Stimulated activated CD4-positive, alpha-beta T cell treated with anti-CD3 and anti-CD28 coated beads, Interleukin-1b, Interleukin-23, amount 100 ng/mL, for 4 hours (primary cell): ENCODE measurements around the gene UGT2B17.
"Not testable (repeated sequence)": the region's sequence is repeated elsewhere in the genome, so short reads cannot be mapped to it uniquely, and the experiment has no call there.

Experiments
- DNase-seq, 2 donors: peaks; one replicate each; pipeline ENCODE4 v3.0.0-alpha.2; 2020; ENCODE audit warnings: low read depth in 2 of 2

UGT2B17 gene

DNA sequence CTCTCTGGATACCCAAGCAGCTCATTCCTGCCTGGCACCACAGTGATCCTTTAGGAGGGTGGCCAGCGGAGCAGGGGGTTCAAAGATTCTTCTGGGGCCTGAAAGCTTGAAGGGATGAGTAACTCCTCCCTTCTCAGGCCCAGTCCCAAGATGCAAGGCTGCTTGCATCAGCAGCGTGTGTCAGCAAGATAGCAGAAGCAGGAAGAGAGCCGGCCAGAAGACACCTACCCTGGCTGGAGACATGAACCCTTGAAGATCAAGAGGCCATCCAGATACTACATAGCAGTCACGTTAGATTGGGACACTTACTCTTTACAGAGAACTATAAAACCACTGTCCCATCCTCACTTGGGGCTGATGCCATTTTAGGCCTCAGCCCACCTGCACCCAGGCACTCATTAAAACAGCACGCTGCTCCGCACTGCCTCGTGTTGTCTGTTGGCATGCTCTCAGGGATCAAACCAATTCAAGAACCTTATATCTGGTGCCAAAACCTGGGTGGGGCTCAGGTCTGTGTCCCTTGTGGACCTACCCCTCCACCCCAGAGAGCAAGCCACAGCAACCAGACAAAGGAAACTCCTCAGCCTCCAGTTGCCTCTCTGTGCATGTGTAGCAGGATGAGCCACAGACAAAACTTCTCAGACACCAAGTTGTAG, 6.5 kb downstream of the UGT2B17 start:
- DNase-seq = no peak

DNA sequence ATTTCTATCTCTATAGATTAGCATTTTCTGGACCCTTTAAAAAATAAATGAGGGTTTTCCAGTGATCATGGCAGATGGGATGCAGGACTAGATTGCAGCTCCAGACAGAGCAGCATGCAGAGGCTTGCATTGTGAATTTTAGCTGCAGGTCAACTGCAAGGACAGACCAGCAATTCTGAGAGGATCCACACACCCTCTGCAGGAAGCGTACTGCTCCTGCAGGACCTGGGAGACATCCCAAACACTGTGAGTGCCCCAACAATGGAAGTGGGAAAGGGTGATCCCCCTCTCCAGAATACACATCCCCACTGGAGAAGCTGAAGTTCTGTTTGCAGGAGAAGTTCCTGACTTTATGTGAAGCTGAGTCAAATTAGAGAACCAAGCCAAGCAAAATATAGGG, 7.1 kb downstream of the UGT2B17 start:
- DNase-seq = not testable (repeated sequence)

DNA sequence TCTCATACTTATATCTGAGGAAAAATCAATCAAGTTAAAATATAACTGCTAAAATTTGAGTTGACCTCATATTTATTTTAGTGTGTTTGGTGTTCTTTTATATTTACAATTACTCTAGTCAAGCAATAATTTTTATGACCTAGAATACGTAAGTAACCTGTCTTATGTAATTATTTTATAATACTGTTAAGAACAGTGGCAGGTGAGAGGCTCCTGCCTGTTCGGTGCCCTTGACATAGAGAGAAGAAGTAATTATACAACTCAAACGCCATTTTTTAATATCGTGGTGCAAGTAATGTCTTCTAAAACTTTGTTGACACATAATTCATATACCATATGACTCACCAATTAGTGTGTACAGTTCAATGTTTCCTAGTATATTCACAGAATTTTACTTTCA, 7.6 kb downstream of the UGT2B17 start:
- not testable (repeated sequence) for DNase-seq

DNA sequence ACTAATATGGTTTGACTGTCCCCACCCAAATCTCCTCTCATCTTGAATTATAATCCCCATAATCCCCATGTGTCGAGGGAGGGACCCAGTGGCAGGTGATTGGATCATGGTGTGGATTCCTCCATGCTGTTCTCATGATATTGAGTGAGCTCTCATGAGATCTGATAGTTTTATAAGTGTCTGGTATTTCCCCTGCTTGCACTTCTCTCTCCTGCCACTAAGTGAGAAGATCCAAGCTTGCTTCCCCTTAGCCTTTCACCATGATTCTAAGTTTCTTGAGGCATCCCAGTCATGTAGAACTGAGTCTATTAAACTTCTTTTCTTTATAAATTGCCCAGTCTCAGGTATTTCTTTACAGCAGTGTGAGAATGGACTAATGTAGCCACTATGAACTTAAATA, 9.8 kb downstream of the UGT2B17 start:
- not testable (repeated sequence) for DNase-seq

DNA sequence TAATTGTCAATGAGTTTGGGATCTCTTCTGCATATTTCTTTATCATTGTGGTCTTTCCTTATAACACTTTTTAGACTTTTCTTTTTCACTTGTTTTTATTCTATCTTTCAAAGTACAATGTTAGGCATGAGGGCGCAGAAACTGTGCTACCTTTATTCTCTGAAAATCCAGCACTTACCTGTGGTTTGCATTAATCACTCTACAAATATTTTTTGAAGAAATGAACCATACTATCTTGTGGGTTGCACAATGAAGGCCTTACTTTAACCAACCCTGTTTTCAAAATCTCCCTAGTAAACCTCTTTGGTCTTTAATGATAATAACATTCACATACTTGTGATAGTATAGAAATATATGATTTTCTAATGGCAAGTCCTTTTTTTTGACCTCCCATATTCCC, 11.0 kb downstream of the UGT2B17 start:
- DNase-seq = not testable (repeated sequence)

DNA sequence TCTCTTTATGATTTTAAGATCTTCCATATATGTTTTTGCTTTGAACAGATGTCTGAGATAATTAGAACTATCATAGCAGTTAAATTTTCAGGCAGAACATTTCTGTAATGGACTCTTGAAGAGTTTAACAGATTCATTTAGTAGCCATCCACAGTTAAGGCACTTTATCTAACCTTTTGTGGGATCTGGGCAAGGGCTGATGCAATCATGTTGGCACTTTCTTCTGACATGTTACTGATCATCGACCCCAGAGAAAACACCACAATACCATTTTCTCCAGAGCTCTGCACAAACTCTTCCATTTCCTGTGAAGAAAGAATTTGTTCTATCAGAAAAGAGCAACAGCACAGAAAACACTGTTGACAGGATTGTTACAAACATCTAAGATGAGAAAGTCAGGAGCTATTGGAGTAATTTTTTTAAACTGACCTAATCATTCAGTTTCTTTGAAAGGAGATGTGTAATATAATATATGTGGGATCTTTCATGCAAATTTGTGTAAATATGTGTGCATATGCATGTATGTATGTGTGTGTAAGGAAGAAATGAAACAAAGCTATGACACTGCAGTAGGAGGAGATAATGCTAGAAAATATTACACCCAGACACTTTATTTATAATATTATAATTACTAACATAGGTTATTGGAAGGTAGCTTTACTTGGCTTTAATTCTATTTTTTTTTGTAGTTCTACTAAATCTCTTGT, 15.6 kb downstream of the UGT2B17 start:
- DNase-seq = not testable (repeated sequence)

DNA sequence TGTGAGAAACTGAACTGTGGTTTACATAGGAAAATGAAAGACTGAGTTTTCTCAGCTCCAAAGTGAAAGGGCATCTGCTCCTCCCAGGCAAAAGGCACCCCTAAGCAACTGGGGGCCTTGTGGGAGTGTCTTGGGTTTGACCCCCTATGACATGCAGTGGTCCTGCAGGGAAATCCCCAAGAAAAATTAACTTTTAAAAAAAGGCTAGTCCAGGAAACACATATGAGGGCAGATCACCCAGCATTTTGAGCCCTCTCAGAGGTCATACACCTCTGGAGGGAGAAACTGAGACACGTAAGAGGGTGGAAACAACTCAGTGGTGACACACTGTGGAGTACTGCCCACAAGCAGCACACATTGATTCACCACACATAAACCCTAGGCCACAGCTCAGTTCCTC, 22.3 kb downstream of the UGT2B17 start:
- DNase-seq = not testable (repeated sequence)

DNA sequence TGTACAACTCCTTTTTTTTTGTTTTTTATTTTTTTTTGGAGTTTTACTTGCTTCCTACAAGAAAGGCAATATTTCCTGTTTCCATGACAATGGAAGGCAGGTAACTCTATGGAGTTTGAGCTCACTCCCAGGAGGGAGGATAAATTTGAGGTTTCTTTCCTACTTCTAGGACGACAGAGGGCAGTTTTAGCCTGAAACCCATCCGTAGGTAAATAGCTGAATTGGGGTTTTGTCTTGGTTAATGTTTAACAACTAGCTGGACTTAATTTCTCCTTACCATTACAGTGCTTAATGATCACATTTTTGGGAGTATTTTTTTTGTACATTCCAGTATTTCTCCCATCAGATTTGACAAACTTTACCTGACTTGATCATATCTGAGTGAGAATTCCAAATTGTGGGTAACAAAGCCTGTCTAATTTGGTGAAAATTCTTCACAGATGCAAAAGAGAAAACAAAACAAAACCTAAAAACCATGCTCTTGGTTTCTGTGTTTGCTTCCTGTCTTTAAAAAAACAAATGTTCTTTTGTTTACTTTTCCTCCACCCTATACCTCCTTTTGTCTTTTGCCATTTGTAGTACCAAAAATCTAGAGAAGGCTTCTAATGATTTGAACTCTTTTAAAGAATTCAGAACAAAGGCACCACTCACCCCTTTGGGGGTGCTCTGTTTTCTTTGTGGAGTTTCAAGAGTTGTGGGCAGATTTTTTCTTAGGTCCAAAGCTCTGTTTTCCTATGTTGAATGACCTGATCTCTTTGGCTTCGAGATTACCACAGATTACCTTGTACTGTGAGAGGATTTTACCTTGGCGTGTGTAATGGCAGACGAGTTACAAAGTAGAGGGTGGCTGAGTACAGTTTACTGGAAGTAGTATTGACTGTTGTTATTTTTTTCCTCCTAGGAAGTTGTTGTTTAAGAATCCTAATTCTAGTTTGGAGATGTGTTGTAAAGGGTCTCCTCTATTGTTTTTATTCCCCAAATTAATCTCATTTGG, 23.0 kb downstream of the UGT2B17 start:
- not testable (repeated sequence) for DNase-seq

DNA sequence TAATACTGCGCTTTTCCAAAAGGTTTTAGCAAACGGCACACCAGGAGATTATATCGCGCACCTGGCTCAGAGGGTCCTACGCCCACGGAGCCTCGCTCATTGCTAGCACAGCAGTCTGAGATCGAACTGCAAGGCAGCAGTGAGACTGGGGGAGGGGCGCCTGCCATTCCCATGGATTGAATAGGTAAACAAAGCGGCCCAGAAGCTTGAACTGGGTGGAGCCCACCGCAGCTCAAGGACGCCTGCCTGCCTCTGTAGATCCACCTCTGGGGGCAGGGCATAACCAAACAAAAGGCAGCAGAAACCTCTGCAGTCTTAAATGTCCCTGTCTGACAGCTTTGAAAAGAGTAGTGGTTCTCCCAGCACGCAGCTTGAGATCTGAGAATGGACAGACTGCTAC, 33.4 kb downstream of the UGT2B17 start:
- not testable (repeated sequence) for DNase-seq

DNA sequence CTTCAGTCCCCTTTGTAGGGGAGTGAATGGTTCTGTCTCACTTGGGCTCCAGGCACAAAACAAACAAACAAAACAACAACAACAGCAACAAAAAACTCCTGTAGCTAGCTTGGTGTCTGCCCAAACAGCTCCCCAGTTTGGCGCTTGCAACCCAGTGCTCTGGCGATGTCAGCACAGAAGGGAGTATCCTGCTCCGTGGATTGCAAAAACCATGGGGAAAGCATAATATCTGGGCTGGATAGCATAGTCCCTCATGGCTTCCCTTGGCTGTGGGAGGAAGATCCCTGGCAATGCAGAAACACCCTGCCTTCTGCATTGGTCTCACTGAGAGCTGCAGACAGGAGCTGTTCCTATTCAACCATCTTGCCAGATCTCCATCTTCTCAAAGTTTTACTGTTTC, 39.7 kb downstream of the UGT2B17 start:
- DNase-seq = no peak

DNA sequence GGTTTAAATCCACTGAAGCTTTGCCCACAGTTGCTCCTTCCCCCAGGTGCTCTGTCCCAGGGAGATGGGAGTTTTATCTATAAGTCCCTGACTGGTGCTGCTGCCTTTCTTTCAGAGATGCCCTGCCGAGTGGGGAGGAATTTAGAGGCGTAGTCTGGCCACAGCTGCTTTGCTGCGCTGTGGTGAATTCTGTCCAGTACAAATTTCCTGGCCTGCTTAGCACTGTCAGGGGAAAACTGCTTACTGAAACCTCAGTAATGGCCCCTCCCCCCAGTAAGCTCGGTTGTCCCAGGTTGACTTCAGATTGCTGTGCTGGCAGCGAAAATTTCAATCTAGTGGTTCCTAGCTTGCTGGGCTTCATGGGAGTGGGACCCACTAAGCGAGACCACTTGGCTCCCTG, 40.1 kb downstream of the UGT2B17 start:
- DNase-seq = no peak

DNA sequence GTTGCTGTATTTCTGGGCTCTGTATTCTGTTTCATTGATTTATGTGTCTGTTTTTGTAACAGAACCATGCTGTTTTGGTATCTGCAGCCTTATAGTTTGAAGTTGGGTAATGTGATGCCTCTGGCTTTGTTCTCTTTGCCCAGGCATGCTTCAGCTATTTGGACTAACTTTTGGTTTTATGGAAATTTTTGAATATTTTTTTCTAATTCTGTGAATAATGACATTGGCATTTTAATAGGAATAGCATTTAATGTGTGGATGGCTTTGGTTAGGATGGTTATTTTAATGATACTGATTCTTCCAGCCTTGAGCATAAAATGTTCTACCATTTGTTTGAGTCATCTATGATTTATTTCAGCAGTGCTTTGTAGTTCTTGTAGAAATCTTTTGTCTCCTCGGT, 53.9 kb downstream of the UGT2B17 start:
- DNase-seq = not testable (repeated sequence)

DNA sequence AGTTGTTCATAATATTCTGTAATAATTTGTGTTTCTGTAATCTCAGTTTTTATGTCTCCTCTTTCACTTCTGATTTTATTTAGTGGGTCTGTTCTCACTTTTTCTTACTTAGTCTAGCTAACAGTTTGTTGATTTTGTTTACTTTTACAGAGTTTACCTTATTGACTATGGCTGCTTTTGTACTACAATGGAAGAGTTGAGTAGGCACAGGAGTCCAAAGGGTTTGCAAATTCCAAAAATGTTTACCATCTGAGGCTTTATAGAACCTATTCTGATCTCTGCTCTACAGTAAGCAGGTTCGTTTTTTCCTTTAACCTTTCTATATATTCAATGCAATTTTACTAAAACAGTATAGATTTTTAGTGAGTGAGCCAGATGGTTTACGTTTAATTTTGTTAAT, 55.1 kb downstream of the UGT2B17 start:
- DNase-seq = no peak

DNA sequence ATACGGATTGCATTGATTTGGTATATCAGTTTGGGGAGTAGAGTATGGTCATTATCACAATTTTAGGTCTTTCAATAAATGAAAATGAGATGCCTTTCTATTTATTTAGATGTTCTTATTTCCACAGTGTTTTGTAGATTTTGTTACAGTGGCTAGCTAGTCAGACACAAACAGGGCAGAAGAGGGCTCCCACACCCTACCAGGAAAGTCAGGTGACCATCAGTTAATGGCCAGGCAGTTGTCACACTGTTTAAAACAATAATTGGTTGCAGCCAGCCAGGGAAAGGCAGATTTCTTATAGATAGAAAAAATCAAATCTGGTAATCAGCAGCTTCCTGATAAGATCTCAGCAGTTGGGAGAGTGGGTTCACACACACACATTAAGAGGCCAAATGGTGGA, 57.2 kb downstream of the UGT2B17 start:
- DNase-seq = no peak

DNA sequence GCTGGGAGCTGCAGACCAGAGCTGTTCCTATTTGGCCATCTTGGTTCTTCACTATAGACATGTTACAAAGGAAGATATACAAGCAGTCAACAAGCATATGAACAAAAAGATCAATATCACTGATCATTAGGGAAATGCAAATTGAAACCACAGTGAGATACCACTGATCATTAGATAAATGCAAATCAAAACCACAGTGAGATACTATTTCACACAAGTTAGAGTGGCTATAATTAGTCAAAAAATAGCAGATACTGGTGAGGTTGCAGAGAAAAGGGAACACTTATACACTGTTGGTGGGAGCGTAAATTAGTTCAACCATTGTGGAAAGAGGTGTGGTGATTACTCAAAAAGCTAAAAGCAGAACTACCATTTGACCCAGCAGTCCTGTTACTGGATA, 70.7 kb downstream of the UGT2B17 start:
- DNase-seq = not testable (repeated sequence)

DNA sequence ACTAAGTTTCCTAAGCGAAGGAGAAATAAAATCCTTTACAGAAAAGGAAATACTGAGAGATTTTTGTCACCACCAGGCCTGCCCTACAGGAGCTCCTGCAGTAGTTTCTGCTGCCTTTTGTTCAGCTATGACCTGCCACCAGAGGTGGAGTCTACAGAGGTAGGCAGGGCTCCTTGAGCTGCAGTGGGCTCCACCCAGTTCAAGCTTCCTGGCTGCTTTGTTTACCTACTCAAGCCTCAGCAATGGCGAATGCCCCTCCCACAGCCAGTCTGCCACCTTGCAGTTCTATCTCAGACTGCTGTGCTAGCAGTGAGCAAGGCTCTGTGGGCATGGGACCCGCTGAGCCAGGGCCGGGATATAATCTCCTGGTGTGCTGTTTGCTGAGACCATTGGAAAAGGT, 71.3 kb downstream of the UGT2B17 start:
- DNase-seq = not testable (repeated sequence)

DNA sequence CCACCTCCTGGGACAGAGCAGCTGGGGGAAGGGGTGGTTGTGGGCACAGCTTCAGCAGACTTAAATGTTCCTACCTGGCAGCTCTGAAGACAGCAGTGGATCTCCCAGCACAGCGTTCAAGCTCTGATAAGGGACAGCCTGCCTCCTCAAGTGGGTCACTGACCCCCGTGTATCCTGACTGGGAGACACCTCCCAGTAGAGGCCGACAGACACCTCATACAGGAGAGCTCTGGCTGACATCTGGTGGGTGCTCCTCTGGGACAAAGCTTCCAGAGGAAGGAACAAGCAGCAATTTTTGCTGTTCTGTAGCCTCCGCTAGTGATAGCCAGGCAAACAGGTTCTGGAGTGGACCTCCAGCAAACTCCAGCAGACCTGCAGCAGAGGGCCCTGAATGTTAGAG, 72.7 kb downstream of the UGT2B17 start:
- not testable (repeated sequence) for DNase-seq

DNA sequence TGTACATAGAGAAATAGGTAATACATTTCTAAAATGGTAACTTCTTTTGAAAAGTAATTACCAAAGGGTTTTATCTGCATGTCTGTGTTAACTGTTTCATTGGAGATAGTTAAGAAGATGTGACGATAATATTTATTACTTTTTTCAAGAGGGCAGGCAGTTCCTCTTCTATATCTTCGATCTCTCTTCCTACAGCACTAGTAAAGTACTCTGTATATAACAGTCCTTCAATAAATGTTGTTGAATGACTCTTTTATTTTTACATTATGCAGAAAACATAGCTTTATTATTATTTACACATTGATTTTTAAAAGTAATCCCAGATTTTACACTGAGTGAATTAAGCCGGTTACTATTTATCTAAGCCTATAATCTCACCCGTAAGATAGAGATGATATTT, 77.1 kb downstream of the UGT2B17 start:
- no peak for DNase-seq

DNA sequence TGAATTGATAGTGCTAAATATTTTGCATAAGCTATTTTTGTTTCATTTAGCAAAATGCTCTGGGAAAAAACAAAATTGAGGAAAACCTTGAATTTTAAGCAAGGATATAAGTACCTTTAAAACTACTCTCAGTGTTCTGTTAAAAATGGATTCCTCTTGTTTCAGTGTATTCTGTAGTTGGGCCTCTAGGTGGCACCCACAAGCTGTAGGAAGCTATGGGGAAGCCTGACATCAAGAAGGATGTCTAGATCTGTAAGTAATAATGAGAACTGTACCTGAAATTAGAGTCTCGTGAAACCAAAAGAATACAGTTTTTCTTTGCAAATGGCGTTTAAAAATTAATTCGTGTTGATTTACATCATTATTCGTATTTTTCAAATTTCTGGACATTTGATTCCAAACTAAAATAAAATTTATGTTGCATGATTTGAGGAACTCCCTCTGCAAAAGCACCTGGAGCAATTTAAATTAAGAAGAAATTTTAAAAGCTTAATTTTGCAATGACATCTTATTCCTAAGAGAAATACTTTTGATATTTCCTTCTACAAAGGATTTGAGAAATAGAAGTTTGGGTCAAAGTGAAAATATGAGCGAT, 77.6 kb downstream of the UGT2B17 start:
- peak; percentile 21 to 31 for DNase-seq

DNA sequence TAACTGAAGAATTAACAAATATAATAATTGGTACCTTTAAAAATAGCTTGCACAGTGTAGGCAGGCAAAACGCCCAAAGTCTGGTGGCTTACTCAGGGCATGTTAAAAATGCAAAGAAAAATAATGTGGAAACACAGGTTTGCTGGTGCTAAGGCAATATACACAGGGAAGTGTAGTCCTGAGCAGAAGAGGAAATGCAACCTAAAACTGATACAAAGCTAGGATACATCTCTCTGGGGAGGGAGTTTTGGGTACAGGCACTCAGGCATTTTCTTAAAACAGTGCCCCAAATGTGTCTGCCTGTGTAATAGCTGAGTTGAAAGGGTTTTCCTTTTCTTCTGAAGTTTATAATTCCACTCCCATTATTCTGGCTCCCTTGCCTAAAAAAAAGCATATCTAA, 81.4 kb downstream of the UGT2B17 start:
- DNase-seq = no peak

DNA sequence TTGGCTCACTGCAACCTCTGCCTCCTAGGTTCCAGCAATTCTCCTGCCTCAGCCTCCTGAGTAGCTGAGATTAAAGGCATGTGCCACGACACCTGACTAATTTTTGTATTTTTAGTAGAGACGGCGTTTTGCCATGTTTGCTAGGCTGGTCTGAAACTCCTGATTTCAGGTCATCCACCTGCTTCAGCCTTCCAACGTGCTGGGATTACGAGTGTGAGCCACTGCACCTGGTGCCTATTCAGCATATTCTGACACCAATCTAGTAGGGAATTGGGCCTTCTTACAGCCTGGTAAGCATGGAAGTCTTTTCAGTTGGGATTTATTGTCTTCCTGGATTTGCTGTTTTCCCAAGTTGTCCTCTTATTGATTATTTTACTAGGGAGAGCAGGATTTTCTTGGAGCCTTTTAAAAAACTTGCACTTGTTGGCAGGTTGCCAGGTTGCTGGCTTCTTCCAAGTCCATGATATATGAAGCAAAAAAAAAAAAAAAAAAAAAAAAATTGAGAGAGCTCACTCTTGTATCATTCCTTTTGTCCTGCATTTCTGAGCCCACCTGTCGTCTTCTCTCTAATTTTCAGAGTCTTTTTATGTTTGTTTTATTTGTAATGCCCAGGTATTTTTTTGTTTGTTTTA, 85.2 kb downstream of the UGT2B17 start:
- no peak for DNase-seq
